ENCODE measurements around the gene SRR. TPM values are rescaled to one million over a fixed set of nuclear protein-coding genes. Genes with fewer than 3 reads are reported as not detected.
A peak's percentile ranks its signal among the peaks of the same experiment; 100 is the strongest.

The SRR gene
- total and polyA plus RNA-seq, 8 donors, result 9.2 to 27.0 (median 22.8) TPM

DNA sequence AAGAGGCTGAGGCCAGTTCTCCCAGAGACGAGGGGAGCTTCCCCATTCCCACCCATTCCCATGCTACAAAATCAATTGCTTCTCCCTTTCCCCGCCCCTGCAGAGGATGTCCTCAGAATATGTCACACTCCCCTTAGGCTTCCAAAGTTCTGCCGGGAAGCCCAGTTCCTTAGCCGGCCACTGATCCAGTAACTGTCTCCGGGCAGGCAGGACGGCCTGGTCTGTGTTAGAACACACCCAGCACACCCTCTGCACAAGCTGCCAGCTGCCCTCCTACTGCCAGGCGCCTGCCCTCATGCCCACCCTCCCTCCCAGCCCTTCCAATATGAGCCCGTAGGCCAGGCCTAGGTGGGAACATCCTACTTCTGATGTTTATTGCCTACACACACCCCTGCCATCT lies 64.6 kb downstream of the SRR start:
- intact Hi-C loops (cut with DNase I), result no loop called here
- TF ChIP-seq, protein P1, sequence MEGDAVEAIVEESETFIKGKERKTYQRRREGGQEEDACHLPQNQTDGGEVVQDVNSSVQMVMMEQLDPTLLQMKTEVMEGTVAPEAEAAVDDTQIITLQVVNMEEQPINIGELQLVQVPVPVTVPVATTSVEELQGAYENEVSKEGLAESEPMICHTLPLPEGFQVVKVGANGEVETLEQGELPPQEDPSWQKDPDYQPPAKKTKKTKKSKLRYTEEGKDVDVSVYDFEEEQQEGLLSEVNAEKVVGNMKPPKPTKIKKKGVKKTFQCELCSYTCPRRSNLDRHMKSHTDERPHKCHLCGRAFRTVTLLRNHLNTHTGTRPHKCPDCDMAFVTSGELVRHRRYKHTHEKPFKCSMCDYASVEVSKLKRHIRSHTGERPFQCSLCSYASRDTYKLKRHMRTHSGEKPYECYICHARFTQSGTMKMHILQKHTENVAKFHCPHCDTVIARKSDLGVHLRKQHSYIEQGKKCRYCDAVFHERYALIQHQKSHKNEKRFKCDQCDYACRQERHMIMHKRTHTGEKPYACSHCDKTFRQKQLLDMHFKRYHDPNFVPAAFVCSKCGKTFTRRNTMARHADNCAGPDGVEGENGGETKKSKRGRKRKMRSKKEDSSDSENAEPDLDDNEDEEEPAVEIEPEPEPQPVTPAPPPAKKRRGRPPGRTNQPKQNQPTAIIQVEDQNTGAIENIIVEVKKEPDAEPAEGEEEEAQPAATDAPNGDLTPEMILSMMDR (IDR thresholded peaks at IDR 0.05), result no peak
- Histone ChIP-seq H3K27me3 (no peaks in the 10 kb centered on the region), H3K36me3 (peaks cover 0 to 72% of the 10 kb centered on the region in 2 donors), H3K27ac (no peak overlapping the region), H3K4me3 (no peak overlapping the region), H3K4me1 (peaks cover 0 to 7% of the 10 kb centered on the region in 2 donors), H3K9me3 (no peaks in the 10 kb centered on the region)
- no peak for ATAC-seq
- no peak for DNase-seq

DNA sequence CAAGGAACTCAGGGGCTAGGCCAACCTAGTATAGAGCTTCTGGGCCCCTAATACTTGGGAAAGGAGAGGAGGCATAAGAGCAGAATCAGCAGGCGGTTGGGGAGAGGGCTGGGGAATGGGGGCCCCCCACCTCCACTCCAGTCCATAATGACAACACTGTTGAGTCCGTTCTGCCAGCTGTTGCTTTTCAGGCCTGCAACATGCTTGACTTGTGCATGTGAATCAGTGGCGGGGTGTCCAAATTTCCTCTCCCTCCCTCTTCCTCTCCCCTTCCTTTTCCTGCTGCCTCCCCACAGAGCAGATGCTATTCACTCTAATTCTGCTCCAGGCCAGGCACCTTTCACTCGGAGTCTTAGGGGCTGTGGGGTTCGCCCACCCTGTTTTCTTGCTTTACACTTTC lies 65.3 kb downstream of the SRR start:
- TF ChIP-seq, protein P1 (IDR thresholded peaks at IDR 0.05), result no peak
- ATAC-seq, result no peak
- Histone ChIP-seq H3K4me1 (peaks cover 0 to 7% of the 10 kb centered on the region in 2 donors), H3K9me3 (no peaks in the 10 kb centered on the region), H3K4me3 (no peak overlapping the region), H3K27me3 (no peaks in the 10 kb centered on the region), H3K36me3 (peaks cover 0 to 72% of the 10 kb centered on the region in 2 donors), H3K27ac (no peak overlapping the region)
- DNase-seq, result no peak
- intact Hi-C loops (cut with DNase I), result no loop called here

DNA sequence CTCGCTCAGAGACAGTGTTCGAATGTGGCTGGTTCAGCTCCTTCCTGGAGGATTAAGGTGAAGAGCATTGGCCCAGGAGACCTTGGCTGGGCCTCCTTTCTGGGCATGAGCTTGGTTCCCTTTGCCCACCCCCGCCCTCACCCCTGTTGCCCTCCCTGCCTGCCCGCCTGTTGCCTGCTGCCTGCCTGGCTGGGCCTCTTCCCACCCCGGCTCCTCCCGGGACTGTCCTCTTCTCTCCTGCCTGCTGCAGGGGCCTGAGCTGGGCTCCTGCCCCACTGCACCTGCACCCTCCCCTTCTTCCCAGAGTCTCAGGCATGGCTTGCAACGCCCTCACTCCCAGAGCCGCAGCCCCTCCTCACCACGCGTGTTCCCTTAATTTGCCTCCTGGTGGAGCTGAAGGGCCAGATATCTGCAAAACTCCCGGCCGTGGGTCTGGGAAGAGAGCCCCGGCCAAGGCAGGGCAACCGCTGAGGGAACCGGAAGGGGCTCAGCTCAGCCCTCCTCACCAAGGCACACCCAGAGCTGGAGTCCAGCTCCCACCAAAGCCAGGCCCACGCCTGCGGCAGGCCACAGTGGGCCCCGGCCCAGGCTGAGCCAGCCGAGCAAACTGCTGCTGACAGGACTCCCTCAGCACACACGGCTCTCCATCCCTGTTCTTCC lies 65.9 kb downstream of the SRR start:
- no peaks in the 10 kb centered on the region for H3K27me3 ChIP-seq
- DNase-seq (no peak), ATAC-seq (no peak)
- no peak overlapping the region for H3K27ac ChIP-seq
- H3K4me1 ChIP-seq, result peaks cover 0 to 7% of the 10 kb centered on the region in 2 donors
- peaks cover 0 to 68% of the 10 kb centered on the region in 2 donors for H3K36me3 ChIP-seq
- intact Hi-C loops (cut with DNase I), result no loop called here
- TF ChIP-seq, protein P1 (IDR thresholded peaks at IDR 0.05), result no peak
- H3K4me3 ChIP-seq, result no peak overlapping the region
- H3K9me3 ChIP-seq, result no peaks in the 10 kb centered on the region

DNA sequence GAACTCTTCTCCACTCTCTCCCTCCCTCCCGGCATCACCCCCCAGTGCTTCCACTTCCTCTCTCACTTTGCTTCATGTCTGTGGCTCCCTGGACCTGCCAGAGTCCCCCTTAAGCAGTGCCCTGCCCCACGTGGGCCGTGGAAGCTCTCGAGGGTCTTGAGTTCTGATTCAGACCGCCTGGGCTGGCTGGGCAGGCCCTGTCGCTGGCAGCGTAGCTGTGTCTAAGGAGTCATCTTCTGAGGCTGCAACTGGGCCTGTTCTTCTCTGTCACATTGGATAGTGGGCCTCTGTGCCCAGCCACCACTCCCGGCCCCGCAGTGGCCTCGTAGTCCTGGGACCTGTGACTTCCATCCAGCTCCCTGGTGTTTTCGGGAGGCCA lies 66.5 kb downstream of the SRR start:
- peak in 1 of 4 donors; percentile 75 for DNase-seq
- Histone ChIP-seq H3K27me3 (no peaks in the 10 kb centered on the region), H3K27ac (no peak overlapping the region), H3K4me1 (peaks cover 0 to 7% of the 10 kb centered on the region in 2 donors), H3K36me3 (peaks cover 0 to 66% of the 10 kb centered on the region in 2 donors), H3K9me3 (no peaks in the 10 kb centered on the region), H3K4me3 (no peak overlapping the region)
- no peak for ATAC-seq
- TF ChIP-seq, protein P1 (IDR thresholded peaks at IDR 0.05), result no peak
- intact Hi-C loops (cut with DNase I), result no loop called here

DNA sequence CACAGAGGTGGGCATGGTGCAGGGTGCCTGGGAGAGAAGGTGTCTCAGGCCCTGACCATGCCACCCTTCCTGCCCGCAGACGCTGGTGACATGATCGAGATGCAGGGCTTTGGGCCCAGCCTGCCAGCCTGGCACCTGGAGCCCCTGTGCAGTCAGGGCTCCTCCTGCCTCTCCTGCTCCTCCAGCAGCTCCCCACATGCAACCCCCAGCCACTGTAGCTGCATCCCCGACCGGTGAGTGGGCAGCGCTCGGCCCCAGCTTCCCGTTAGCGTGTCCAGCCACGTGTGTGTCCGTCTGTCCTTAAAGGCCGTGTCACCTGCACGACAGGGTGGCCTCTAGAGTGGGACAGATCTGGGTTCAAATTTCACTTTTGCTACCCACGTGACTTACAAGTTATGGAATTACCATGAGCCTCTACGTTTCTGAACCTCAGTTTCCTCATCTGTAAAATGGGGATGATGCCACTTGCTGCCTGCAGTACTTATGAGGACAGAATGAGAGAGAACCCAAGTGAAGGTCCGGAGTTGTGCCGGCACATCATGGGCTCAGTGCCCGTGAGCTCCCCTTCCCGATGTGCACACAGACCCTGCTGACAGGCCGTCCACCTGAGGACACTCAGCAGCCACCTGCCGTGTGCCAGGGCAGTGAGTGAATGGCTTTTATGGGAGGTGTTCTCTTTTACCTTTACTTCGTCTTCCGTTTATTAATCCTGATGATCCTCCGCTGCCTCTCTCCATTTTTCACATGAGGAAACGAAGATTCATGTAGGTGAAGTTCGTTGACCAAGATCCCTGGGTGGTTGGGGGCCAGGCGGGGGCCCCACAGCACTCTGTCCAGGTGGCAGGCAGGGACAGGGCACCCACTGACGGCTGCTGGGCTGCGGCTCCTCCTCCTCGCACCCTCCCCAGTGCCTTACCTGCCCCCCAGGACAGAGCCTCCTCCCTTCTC lies 67.7 kb downstream of the SRR start:
- no peak for DNase-seq
- TF ChIP-seq, protein P1 (IDR thresholded peaks at IDR 0.05), result no peak
- no peaks in the 10 kb centered on the region for H3K9me3 ChIP-seq
- H3K36me3 ChIP-seq, result peaks cover 0 to 66% of the 10 kb centered on the region in 2 donors
- no peak for ATAC-seq
- H3K4me3 ChIP-seq, result no peak overlapping the region
- intact Hi-C loops (cut with DNase I), result no loop called here
- H3K27me3 ChIP-seq, result no peaks in the 10 kb centered on the region
- H3K4me1 ChIP-seq, result peaks cover 0 to 7% of the 10 kb centered on the region in 2 donors
- no peak overlapping the region for H3K27ac ChIP-seq

All from left lung (tissue), 10 donors.